Heart left ventricle (tissue), 16 donors: Measurements from ENCODE around the gene TUBA4B. TPM values are rescaled to one million over a fixed set of nuclear protein-coding genes. Genes with fewer than 3 reads are reported as not detected.

ENCODE experiments used
- ATAC-seq, 4 donors: fragments of 200-7000 bp; cut with Tn5 transposase; one replicate each; pipeline ENCODE4 v1.9.1; 2020 to 2022; ENCODE audit warnings: moderate library complexity in 4 of 4, mild to moderate bottlenecking in 3 of 4, moderate number of reproducible peaks in 1 of 4
- DNase-seq, 5 donors: peaks; one replicate each; pipeline ENCODE4 v3.0.0-alpha.2; 2020
- H3K27ac ChIP-seq, 12 donors: fragments of 200-600 bp; sonication (generic) in 4 of 12; one replicate each; pipeline versions ENCODE4 v1.5.0 to v1.8.0; 2016 to 2022; ENCODE audit warnings: mild to moderate bottlenecking in 2 of 12
- H3K27me3 ChIP-seq, 9 donors: fragments of 200-600 bp; sonication (generic) in 2 of 9; one replicate each; pipeline versions ENCODE4 v1.5.1 to v1.8.0; 2016 to 2022; ENCODE audit warnings: mild to moderate bottlenecking in 3 of 9
- H3K36me3 ChIP-seq, 9 donors: fragments of 200-600 bp; sonication (generic) in 2 of 9; one replicate each; pipeline versions ENCODE4 v1.5.0 to v1.8.0; 2018 to 2022; ENCODE audit warnings: mild to moderate bottlenecking in 2 of 9
- H3K4me1 ChIP-seq, 12 donors: fragments of 200-600 bp; sonication (generic) in 4 of 12; one replicate each; pipeline versions ENCODE4 v1.5.0 to v1.8.0; 2016 to 2022; ENCODE audit warnings: mild to moderate bottlenecking in 3 of 12
- H3K4me3 ChIP-seq, 12 donors: fragments of 200-600 bp; sonication (generic) in 4 of 12; one replicate each; pipeline versions ENCODE4 v1.5.0 to v1.8.0; 2017 to 2022; ENCODE audit warnings: mild to moderate bottlenecking in 9 of 12, moderate library complexity in 4 of 12
- H3K9me3 ChIP-seq, 12 donors: fragments of 200-600 bp; sonication (generic) in 4 of 12; one replicate each; pipeline versions ENCODE4 v1.5.0 to v1.8.0; 2016 to 2022; ENCODE audit warnings: mild to moderate bottlenecking in 1 of 12
- POLR2A ChIP-seq, 2 donors: fragments of 450-650 bp; IDR thresholded peaks; one replicate each; pipeline ENCODE4 v1.6.1; 2017; ENCODE audit warnings: antibody characterized with exemption in 2 of 2, mild to moderate bottlenecking in 2 of 2, moderate library complexity in 2 of 2
- WGBS, 4 donors: extraction: QIAGEN DNeasy Blood & Tissue Kit in 2 of 4; methylation state at CpG; one replicate each; pipeline versions ENCODE4 v1.1.5 to v1.1.7; 2013 to 2018; 5-methylcytosine and 5-hydroxymethylcytosine counted together
- intact Hi-C, 10 donors: fragments of 100-400 bp; cut with DNase I; formaldehyde crosslinking; loops; one replicate each; pipeline versions ENCODE4 v1.11.1 to v1.14.2; 2022
- polyA plus RNA-seq, 2 donors: library from polyadenylated mRNA; stranded (reverse); fragments of 200-250 nt; gene quantifications; one replicate each; pipeline ENCODE4 v1.2.3, GENCODE V29; 2013
- total RNA-seq, 9 donors: library from RNA; depleted of rRNA in 2 of 9; stranded (reverse); fragments of >200 nt in 2 of 9; fragmentation: NEBNext Ultra II Directional in 3 of 9; extraction: Animal tissue kit (Norgen Biotek cat#: 25700) in 3 of 9; gene quantifications; one replicate each; pipeline versions ENCODE4 v1.1.0 to v1.2.4, GENCODE V29; 2016 to 2023
- TF ChIP-seq, protein P1 (sequence below), 12 donors: fragments of 200-600 bp; sonication (generic) in 4 of 12; IDR thresholded peaks; one replicate each; pipeline versions ENCODE4 v1.5.0 to v1.8.0; 2018 to 2022; ENCODE audit warnings: antibody characterized with exemption in 12 of 12, mild to moderate bottlenecking in 5 of 12
- donor health status: ischemic (EF 13 %, LVEDD 7.1; RV severe dilation, severe dysfunction).
- donor health status: healthy with polysubstance abuse.
- donor health status: DM: no; HTN: yes; CAD: no.
- donor health status: DM: no; HTN: no; CAD: no.
- donor health status: ischemic (EF 25% LVEDD 6.9; RV normal size, moderate dysfunction).
- donor health status: ischemic (EF 25% LVEDD 5.7; RV mildly dilated, moderate dysfunction).
- donor health status: healthy.
- donor health status: DM: yes; HTN: yes; CAD: no.
- donor health status: ischemic (EF 35%, LVEDD 5.7; RV mildly dilated, moderate dysfunction).
- donor health status: nonischemic (EF 11% LVEDD 7.7; RV severe dilation, severe dysfunction).
- donor health status: DM: yes; HTN: yes; CAD: no.
- donor health status: PGD.
- donor health status: ischemic (EF 29% LVEDD 5.4; RV normal size, mild dysfunction).
- donor health status: nonischemic (EF 23%, LVEDD 6.1; RV moderate dilation, normal function).

TUBA4B gene
- total and polyA plus RNA-seq, 11 donors: not detected

DNA sequence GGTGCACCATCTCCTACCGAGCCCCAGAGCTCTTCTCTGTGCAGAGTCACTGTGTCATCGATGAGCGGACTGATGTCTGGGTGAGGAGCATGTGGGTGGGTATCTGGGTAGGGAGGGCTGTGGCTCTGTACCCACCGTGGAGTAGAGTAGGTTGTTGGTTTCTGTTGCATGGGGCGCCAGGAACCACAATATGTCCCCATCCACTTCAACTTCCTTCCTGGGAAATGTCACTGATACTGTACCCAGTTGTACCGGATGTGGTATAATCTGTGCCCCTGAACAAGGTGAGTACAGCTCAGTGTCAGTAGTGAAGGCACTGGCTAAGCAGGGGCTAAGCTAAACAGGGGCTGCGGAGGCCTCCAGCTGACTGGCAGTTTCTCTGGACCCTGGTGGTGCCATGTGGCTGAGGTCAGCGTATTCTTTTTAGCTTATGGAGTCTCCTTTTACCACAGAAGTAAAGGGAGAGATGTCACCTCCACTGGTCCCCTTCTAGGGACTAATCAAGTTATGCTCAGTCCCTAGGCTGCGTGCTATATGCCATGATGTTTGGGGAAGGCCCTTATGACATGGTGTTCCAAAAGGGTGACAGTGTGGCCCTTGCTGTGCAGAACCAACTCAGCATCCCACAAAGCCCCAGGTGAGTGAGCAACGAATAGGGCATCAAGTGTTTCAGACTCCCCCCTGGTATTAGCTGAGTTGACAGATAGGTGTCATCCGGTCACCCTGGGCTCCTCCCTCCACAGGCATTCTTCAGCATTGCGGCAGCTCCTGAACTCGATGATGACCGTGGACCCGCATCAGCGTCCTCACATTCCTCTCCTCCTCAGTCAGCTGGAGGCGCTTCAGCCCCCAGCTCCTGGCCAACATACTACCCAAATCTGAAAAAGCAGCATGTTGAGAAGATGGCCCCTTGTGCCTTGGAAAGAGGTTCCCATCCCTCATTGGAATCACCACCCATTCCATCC is 5.1 kb upstream of the TUBA4B start:
- TF ChIP-seq POLR2A (IDR thresholded peaks at IDR 0.05): no peak
- TF ChIP-seq, protein P1, sequence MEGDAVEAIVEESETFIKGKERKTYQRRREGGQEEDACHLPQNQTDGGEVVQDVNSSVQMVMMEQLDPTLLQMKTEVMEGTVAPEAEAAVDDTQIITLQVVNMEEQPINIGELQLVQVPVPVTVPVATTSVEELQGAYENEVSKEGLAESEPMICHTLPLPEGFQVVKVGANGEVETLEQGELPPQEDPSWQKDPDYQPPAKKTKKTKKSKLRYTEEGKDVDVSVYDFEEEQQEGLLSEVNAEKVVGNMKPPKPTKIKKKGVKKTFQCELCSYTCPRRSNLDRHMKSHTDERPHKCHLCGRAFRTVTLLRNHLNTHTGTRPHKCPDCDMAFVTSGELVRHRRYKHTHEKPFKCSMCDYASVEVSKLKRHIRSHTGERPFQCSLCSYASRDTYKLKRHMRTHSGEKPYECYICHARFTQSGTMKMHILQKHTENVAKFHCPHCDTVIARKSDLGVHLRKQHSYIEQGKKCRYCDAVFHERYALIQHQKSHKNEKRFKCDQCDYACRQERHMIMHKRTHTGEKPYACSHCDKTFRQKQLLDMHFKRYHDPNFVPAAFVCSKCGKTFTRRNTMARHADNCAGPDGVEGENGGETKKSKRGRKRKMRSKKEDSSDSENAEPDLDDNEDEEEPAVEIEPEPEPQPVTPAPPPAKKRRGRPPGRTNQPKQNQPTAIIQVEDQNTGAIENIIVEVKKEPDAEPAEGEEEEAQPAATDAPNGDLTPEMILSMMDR (IDR thresholded peaks at IDR 0.05): no peak
- Histone ChIP-seq H3K4me1 (peaks cover 6 to 81% (median 50%) of the 10 kb centered on the region in 12 donors), H3K27ac (peak overlapping the region in 5 of 12 donors; percentile 67 to 95 (median 79)), H3K9me3 (no peaks in the 10 kb centered on the region), H3K36me3 (peaks cover 0 to 41% (median 29%) of the 10 kb centered on the region in 9 donors), H3K4me3 (peak overlapping the region in 1 of 12 donors; percentile 7), H3K27me3 (no peaks in the 10 kb centered on the region)
- DNase-seq (no peak), ATAC-seq (no peak)
- intact Hi-C loops: loop anchor here in 3 of 10 donors (2.0 to 10.0 kb wide), 3 partner anchors 41 to 47 kb away; partner anchors contain the start of gene ZFAND2B (in 2 of the 3)
- 85 to 92% (median 88%) methylated on average over 13 to 17 of the region's 17 CpGs for WGBS, 4 donors

DNA sequence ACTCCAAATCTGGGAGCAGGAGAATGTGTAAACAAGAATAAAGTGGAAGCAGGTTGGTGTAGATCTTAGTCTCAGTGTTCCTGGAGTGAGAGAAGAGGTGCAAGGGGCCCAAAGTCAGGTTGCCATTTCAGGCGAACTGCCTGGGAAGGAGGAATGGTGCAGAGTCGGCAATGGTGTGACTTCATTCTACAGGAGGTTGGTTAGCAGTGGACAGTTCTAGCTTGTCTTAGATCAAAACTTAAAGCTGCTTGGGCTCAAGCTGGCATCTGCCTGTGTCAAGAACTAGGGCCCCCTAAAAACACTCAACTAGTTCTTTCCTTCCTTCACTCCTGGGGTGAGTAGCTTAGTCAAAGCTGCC is 4.2 kb upstream of the TUBA4B start:
- 77 to 79% (median 78%) methylated on average over 2 of the region's 2 CpGs for WGBS, 4 donors
- Histone ChIP-seq H3K27ac (peak overlapping the region; percentile 58 to 95 (median 77)), H3K4me1 (peaks cover 6 to 85% (median 53%) of the 10 kb centered on the region in 12 donors), H3K4me3 (peak overlapping the region in 3 of 12 donors; percentile 10 to 42 (median 12)), H3K27me3 (no peaks in the 10 kb centered on the region), H3K36me3 (peaks cover 0 to 41% (median 29%) of the 10 kb centered on the region in 9 donors), H3K9me3 (no peaks in the 10 kb centered on the region)
- intact Hi-C loops: loop anchor here in 2 of 10 donors (5.0 to 10.0 kb wide), 2 partner anchors 43 to 46 kb away; no protein-coding TSS in a partner anchor
- DNase-seq (no peak), ATAC-seq (no peak)
- TF ChIP-seq POLR2A (IDR thresholded peaks at IDR 0.05): no peak
- TF ChIP-seq, protein P1 (IDR thresholded peaks at IDR 0.05): no peak

DNA sequence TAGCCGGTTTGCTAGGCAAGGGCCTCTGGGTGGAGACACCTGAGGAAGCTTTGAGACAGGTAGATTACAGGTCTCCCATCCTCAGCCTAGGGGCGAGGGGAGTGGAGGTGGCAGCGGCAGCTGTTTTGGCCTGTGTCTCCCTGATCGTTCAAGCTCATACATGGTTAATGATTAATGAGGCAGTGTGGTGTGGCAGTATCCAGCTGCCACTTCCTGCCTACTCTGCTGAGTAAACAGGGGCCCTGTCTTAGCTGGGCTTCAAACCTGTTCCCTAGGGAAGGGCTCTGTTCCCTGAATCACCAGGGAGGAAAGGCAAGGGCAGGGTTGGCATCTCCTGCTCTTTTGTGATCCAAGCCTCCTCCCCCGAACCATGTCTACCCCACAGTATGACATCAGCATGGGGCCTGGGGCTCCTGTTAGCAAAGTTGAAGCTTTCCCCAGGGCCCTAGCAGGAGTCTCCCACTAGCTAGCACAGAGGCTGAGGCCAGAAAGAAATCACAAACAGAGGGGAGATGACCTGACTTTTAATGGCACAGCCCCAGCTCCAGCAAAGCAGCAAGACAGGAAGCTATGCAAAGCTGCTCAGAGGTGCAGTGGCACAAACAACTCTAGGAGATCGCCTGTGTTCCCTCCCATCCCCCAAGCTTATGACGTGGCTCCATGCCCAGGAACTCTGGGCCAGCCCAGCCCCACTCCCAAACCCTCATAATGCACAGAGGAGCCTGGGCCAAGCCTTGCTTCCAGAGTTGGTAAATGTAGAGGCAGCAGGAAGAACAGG is 3.7 kb upstream of the TUBA4B start:
- DNase-seq (peak; percentile 69 to 82 (median 79)), ATAC-seq (peak; percentile 32 to 61 (median 44))
- Histone ChIP-seq H3K9me3 (no peaks in the 10 kb centered on the region), H3K4me3 (peak overlapping the region in 5 of 12 donors; percentile 4 to 42 (median 10)), H3K4me1 (peaks cover 6 to 86% (median 55%) of the 10 kb centered on the region in 12 donors), H3K36me3 (peaks cover 0 to 41% (median 29%) of the 10 kb centered on the region in 9 donors), H3K27ac (peak overlapping the region; percentile 58 to 95 (median 77)), H3K27me3 (peaks cover 0 to 5% (median 0%) of the 10 kb centered on the region in 9 donors)
- intact Hi-C loops: loop anchor here in 2 of 10 donors (5.0 to 10.0 kb wide), 2 partner anchors 43 to 45 kb away; no protein-coding TSS in a partner anchor
- no peak for TF ChIP-seq POLR2A (IDR thresholded peaks at IDR 0.05)
- TF ChIP-seq, protein P1 (IDR thresholded peaks at IDR 0.05): no peak
- 29 to 37% (median 33%) methylated on average over 5 to 7 of the region's 7 CpGs for WGBS, 4 donors
